ENCODE measurements around the gene KRTAP10-1. TPM values are rescaled to one million over a fixed set of nuclear protein-coding genes. Genes with fewer than 3 reads are reported as not detected.

The KRTAP10-1 gene, protein sequence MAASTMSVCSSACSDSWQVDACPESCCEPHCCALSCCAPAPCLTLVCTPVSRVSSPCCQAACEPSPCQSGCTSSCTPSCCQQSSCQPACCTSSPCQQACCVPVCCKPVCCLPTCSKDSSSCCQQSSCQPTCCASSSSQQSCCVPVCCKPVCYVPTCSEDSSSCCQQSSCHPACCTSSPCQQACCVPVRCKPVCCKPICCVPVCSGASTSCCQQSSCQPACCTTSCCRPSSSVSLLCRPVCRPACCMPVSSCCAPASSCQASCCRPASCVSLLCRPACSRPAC
- not detected for total RNA-seq
- not detected for polyA plus RNA-seq (2013, experiment 1 of 2)
- polyA plus RNA-seq (2013, experiment 2 of 2) = not detected
- long read RNA-seq, experiment 1 = 0 reads
- long read RNA-seq, experiment 2 = 0 reads
- long read RNA-seq, experiment 3 = 0 reads
- long read RNA-seq, experiment 4 = 0 reads

- 86 to 89% methylated on average over 15 to 21 of the region's 21 CpGs for WGBS, 2 experiments (ENCODE audit: insufficient coverage in 1 of 2, insufficient read length in 1 of 2)
- no peaks in the 10 kb centered on the region for H3K9me3 Mint-ChIP-seq
- H3K36me3 Mint-ChIP-seq (ENCODE audit: low read depth) = no peaks in the 10 kb centered on the region
- Histone ChIP-seq H3K4me1 (ENCODE audit: control insufficient read depth, insufficient read depth, low read length) (no peaks in the 10 kb centered on the region), H3K27me3 (ENCODE audit: control insufficient read depth, insufficient read depth, low read length, poor library complexity, severe bottlenecking) (no peaks in the 10 kb centered on the region), H3K9ac (ENCODE audit: extremely low read depth, low read length, poor library complexity, severe bottlenecking) (no peak within 1 kb of the TSS), H3K9me3 (ENCODE audit: control insufficient read depth, low read length) (no peaks in the 10 kb centered on the region), H3K27ac (ENCODE audit: low read depth, low read length) (no peak within 1 kb of the TSS), H3K36me3 (ENCODE audit: control insufficient read depth, insufficient read depth, low read length) (no peaks in the 10 kb centered on the region), H3K4me3 (ENCODE audit: low read length) (no peak within 1 kb of the TSS)
- no peaks in the 10 kb centered on the region for H3K27me3 Mint-ChIP-seq (ENCODE audit: insufficient read depth)
- TF ChIP-seq CTCF (conservative IDR thresholded peaks at IDR 0.05) = no peak
- no peak within 1 kb of the TSS for H3K27ac Mint-ChIP-seq
- DNase-seq = no peak
- H3K4me1 Mint-ChIP-seq = no peaks in the 10 kb centered on the region
- no peak within 1 kb of the TSS for H3K4me3 Mint-ChIP-seq
Measured at GRCh38 chr21:44539991-44540666, at the start of gene KRTAP10-1. Gene KRTAP10-1 (minus strand): TSS chr21:44540195. CDS start chr21:44540150, 45 bp downstream.

GRCh38 chr21:44589094-44589493 is 49.1 kb upstream of the KRTAP10-1 start:
- Histone ChIP-seq H3K9ac (ENCODE audit: extremely low read depth, low read length, poor library complexity, severe bottlenecking) (no peak overlapping the region), H3K9me3 (ENCODE audit: control insufficient read depth, low read length) (no peaks in the 10 kb centered on the region), H3K27ac (ENCODE audit: low read depth, low read length) (no peak overlapping the region), H3K36me3 (ENCODE audit: control insufficient read depth, insufficient read depth, low read length) (no peaks in the 10 kb centered on the region), H3K27me3 (ENCODE audit: control insufficient read depth, insufficient read depth, low read length, poor library complexity, severe bottlenecking) (no peaks in the 10 kb centered on the region), H3K4me3 (ENCODE audit: low read length) (no peak overlapping the region), H3K4me1 (ENCODE audit: control insufficient read depth, insufficient read depth, low read length) (no peaks in the 10 kb centered on the region)
- DNase-seq = no peak
- no peak for TF ChIP-seq CTCF (conservative IDR thresholded peaks at IDR 0.05)
- 83 to 94% methylated on average over 1 to 2 of the region's 2 CpGs for WGBS, 2 experiments (ENCODE audit: insufficient coverage in 1 of 2, insufficient read length in 1 of 2)
- H3K27ac Mint-ChIP-seq = no peak overlapping the region
- no peaks in the 10 kb centered on the region for H3K36me3 Mint-ChIP-seq (ENCODE audit: low read depth)
- H3K27me3 Mint-ChIP-seq (ENCODE audit: insufficient read depth) = peaks cover 1% of the 10 kb centered on the region
- no peak overlapping the region for H3K4me3 Mint-ChIP-seq
- H3K4me1 Mint-ChIP-seq = peaks cover 9% of the 10 kb centered on the region
- H3K9me3 Mint-ChIP-seq = peaks cover 6% of the 10 kb centered on the region

GRCh38 chr21:44585892-44586291 is 45.9 kb upstream of the KRTAP10-1 start:
- Mint-ChIP-seq H3K4me3 (no peak overlapping the region), H3K9me3 (peaks cover 17% of the 10 kb centered on the region), H3K27me3 (ENCODE audit: insufficient read depth) (peaks cover 3% of the 10 kb centered on the region), H3K36me3 (ENCODE audit: low read depth) (no peaks in the 10 kb centered on the region), H3K4me1 (peaks cover 5% of the 10 kb centered on the region), H3K27ac (no peak overlapping the region)
- no peak for TF ChIP-seq CTCF (conservative IDR thresholded peaks at IDR 0.05)
- Histone ChIP-seq H3K9ac (ENCODE audit: extremely low read depth, low read length, poor library complexity, severe bottlenecking) (no peak overlapping the region), H3K9me3 (ENCODE audit: control insufficient read depth, low read length) (peaks cover 9% of the 10 kb centered on the region), H3K27me3 (ENCODE audit: control insufficient read depth, insufficient read depth, low read length, poor library complexity, severe bottlenecking) (no peaks in the 10 kb centered on the region), H3K27ac (ENCODE audit: low read depth, low read length) (no peak overlapping the region), H3K4me1 (ENCODE audit: control insufficient read depth, insufficient read depth, low read length) (no peaks in the 10 kb centered on the region), H3K4me3 (ENCODE audit: low read length) (no peak overlapping the region), H3K36me3 (ENCODE audit: control insufficient read depth, insufficient read depth, low read length) (no peaks in the 10 kb centered on the region)
- WGBS, 2 experiments (ENCODE audit: insufficient coverage in 1 of 2, insufficient read length in 1 of 2) = 84 to 100% methylated on average over 3 of the region's 3 CpGs
- no peak for DNase-seq

All from endodermal cell (in vitro differentiated cells).